Measurements from ENCODE around the gene LARP4B.

The LARP4B gene

DNA sequence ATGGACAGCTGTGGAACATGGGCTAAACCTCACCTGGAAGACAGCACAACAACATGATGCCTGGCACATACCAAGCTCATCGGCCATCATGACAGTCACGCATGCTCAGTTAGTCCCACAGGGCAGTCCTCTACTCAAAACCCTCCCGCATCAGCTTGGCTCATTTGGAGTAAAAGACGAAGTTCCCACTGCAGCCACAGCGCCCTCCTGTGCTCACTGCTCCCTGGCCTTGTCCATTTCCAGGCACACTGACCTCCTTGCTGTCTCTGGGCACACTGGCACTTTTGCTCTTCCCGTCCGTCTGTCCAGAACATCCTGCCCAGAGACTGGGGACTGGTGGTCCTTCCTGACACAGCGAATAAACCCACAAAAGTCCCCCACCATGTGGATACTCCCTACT is 66.2 kb downstream of the LARP4B start:
- no peak for DNase-seq

DNA sequence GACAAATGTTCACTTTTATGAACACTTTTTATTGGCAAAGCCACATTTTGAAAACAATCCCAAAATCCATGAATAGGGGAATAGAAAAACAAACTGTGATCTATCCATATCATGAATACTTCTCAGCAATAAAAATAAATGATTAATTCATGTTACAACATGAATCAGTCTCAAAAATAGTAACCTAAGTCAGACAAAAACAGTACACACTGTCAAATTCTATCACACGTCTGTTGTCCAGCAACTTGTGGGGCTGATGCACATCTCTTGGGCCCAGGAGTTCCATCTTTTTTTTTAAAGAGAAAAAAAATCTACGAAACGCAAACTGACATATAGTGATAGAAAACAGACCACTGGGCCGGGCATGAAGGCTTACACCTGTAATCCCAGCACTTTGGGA is 71.0 kb downstream of the LARP4B start:
- no peak for DNase-seq

DNA sequence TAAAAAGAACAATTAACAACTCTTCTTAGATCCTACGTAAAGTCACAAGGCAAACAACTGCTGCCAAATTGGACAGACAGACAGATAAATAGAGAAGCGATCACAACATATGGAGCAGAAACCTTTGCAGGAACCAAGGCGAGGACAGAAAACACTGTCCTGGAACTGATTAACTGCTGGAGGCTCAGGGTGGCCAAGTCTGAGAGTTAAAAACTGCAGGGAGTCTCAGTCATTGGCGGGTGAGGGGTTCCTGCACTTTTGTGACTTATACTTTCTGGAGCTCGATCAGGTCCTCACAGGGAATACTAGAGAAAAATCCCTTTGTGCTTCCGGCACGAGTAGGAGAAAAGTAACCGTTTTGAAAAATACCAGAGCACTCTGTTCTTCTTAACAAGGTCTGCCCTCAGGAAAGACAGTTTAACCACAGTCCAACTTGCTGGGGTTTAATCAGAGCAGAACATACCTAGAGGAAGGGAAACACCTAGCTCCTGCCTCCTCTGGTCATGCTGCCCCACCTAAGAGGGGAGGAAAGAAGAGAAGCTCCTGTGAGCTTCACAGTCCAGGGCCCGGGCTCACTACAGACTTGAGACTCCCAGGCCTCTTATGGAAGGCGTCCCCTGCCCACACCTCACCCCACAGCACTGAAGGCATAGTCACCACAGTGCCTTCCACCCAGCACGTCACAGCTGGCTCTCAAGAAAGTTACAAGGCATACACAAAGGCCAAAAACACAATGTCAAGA is 74.9 kb downstream of the LARP4B start:
- DNase-seq = no peak

DNA sequence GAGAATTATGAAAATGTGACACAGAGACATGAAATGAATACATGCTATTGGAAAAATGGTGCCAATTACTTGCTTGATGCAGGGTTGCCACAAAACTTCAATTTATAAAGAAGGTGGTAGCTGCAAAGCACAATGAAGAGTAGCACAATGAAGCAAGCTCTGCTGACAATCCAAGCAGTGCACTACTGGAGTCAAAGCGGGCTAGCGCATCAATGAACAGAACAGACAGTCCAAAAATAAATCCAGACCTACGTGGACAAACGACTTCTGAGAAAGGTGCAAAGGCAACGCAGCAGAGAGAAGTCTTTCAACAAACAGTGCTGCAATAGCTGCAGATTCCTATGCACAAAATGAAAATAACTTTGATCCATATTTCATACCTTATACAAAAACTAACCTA is 75.8 kb downstream of the LARP4B start:
- no peak for DNase-seq

DNA sequence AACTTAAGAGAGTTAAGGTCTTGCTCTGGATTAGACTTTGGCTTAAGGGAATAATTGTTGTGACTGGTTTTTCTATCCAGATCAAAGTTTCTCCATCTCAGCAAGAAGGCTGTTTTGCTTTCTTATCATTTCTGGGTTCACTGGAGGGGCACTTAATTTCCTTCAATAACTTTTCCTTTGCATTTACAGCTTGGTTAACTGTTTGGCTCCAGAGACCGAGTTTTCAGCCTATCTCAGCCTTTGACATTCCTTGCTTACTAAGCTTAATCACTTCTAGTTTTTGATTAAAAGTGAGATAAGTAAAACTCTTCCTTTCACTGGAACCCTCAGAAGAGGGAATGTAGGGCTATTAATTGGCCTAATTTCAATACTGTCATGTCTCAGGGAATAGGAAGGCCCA is 76.4 kb downstream of the LARP4B start:
- no peak for DNase-seq

DNA sequence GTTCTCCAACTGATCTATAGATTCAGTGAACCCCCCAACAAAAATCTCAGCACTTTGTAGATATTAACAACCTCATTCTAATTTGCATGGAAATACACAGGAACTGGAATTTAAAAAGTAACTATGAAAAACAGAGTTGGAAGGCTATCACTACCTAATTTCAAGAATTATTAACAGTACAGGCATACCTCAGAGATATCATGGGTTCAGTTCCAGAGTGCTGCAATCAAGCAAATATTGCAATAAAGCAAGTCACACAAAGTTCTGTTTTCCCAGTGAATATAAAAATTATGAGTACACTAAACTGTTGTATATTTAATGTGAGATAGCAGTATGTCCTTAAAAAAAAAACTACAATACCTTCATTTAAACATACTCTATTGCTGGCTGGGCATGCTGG is 78.5 kb downstream of the LARP4B start:
- no peak for DNase-seq

DNA sequence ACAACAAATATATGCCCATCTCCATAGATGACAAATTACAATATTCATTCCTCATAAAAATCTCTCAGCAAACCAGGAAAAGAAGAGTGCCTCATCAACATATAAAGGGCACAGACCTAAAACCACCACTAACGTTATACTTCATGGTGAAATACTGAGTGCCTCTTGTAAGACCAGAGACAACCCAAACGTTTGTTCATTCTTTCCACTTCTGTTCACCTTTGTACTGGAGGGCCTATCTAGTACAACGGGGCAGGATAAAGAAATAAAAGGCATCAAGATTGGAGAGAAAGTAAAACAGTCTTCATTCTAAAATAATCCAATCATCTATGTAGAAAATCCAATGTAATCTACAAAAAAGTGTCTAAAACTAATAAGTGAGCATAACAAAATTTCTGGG is 79.1 kb downstream of the LARP4B start:
- no peak for DNase-seq

DNA sequence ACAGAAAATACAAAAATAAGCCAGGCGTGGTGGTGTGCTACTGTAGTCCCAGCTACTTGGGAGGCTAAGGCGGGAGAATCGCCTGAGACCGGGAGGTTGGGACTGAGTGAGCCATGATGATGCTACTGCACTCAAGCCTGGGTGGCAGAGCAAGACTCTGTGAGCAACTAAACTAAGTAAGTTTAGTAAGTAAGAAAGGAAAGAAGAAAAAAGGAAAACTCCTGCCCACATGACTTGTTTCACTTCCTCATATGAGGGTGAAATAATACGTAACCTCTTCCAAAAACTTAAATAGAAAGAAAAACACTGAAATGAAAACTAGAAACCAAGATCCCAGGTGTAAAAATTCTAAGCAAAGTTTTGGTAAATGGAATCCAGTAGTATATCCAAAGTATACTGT is 79.6 kb downstream of the LARP4B start:
- no peak for DNase-seq

DNA sequence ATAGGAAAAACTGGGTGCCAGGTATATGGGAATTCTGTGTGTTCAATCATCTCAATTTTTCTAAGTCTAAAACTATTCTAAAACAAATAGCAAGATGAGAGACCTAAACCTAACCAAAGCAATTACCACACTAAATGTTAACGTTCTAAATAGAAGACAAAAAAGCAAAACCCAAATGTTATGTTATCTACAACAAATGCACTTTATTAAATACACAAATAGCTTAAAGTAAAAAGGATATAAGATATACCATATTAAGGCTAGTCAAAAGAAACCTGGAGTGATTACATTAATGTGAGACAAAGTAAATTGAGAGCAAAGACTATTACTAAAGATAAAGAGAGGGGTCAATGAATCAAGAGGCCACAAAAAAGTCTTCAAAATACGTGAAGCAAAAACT is 81.4 kb downstream of the LARP4B start:
- DNase-seq = no peak

DNA sequence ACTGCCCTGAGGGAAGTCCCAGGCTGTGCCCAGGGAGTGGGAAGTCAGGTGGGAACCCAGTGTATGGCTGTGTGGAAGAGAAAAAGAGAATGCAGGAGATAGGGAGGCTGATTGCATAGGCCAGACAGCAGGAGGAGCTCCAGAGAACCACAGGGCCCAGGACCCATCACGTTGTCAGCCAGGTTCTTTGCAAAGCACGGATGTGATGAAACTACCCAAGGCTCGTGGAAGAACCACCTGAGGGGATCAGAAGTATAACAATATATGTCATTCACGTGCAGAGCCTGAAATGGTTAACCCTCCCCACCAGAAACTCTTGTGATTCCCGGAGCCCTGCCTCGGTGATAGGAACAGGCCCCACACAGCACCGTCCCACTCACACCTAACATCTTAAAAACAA is 83.6 kb downstream of the LARP4B start:
- DNase-seq = no peak

DNA sequence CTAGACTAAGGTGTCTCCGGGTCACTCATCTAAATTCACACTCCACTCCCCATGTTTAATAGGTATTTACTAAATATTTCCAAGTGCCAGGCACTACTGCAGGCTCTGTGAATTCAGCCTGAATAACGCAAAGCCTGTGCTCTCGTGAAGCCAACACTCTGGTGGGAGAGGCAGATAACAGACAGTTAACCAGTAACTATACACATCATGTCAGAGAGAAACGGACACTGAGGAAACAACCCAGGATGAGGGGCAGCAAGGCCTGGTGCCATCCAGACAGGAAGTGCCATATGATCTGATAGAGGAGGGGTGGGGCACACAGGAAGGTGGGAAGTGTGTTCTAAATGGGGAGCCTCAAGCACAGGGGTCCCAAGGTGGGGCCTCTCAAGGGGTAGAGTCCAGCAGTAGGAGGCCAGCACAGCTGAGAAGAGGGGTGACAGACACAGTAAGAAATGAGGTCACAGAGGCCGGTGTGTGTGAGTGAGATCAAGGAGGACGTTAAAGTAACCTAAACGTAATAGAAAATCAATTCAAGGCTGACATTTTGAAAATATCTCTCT is 85.3 kb downstream of the LARP4B start:
- DNase-seq = no peak

DNA sequence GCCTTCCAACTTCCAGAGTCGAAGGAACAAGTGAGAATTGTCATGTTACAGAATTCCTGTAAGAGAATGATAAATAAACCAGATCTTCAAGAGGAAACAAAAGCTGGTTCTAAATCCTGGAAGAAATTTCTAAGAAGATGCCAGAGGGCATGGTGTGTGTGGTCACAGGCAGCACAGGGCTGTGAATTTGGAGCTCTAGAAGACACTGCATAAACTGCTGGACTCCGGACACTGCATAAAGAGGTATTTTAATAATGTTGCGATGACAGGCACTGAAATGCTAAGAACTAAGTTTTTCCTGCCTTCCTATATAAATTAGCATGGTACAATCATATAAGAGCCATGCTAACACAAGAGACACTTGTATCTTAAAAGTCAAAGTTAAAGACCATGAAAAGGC is 86.0 kb downstream of the LARP4B start:
- no peak for DNase-seq

DNA sequence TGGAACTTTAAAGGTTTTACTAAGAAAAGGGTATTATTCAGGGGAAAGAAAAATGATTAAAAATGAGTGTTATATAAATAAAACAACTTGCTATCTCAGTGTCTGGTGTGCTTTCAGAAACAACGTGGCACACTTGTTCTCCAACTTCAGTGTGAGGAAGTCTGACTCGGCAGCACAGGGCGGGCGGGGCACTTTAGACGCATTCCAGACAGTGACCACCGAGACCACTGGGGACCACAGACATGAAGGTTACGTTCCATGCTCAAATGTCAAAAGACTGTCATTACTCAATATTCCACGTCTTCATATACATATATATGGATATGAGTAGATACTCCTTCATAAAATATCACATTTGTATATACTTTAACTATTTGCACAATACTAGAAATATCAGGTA is 87.0 kb downstream of the LARP4B start:
- no peak for DNase-seq

DNA sequence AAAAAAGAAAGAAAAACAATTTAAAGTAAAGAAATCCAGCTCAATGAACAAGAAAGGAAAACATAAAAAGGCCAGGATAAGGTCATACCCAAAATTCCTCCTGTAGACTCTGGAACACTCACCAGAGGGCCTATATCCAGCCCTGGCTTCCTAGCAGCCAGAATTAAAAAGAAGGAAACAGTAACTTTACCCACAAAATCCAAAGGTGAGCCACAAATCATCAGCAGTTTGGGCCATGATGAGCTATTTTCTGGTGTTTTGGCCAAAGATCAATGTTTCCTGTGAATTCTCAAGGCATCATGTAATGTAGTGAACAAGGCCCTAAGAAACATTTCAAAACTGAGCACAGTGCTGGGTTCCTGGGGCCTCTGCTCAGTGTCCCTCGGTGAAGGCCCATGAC is 87.8 kb downstream of the LARP4B start:
- DNase-seq = no peak

DNA sequence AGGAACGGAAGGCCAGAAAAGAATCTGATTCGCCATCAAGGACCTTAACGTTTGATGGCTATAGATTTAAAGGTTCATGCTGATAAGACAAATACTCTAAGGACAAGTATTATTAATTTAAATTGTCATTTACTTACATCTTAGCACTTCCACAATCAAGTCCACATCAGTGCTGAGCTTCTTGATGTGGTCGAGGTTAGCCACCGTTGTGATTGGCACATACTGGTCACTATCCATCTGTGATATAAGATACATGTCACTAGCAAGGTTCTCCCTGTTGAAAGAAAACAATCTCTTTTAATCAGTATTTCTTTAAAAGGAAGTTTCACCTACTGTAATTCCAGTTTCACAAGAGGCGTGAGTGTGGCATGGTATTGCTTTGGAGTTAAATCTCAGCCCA is 88.7 kb downstream of the LARP4B start:
- DNase-seq = no peak

DNA sequence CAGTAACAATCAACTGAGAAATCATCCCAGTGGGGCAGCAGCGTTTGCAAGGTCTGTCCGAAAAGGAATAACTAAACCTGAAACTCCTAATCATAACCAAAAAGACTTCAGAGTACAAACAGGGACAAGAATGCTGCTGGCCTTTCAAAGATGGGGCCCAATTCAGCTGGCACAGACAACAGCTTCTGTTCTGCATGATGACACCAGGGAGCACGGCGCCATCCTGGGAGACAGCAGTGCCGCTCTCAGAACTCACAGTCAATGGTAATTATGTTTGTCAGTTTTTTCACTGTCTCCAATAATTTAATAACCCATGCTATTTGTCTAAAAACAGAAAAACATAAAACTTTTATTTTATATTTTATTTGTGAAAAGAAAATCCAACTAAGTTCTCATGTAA is 90.0 kb downstream of the LARP4B start:
- no peak for DNase-seq

DNA sequence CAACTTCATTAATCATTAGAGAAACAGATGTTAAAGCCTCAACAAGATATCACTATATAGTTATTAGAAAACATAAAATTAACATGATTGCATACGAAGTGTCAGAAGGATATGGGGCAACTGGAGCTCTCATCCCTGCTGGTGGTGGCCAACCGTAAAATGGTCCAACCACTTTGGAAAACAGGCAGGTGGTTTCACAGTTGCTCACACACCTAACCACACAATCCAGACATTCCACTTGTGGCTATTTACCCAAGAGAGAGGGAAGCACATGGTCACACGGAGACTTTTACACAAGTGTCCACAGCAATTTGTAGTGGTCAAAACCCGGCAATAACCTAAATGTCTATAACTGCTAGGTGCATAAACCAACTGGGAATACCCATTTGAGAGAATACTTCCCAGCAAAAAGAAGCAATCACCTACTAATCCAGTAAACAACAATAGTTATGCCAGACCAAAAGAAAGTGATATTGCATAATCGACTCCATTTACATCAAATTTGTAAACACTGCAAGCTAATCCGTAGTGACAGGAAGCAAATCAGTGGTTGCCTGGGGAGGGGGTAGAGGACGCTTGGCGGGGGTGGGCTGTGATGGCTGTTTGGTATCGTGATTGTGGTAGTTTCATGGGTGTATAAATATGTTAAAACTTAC is 91.8 kb downstream of the LARP4B start:
- DNase-seq = no peak

DNA sequence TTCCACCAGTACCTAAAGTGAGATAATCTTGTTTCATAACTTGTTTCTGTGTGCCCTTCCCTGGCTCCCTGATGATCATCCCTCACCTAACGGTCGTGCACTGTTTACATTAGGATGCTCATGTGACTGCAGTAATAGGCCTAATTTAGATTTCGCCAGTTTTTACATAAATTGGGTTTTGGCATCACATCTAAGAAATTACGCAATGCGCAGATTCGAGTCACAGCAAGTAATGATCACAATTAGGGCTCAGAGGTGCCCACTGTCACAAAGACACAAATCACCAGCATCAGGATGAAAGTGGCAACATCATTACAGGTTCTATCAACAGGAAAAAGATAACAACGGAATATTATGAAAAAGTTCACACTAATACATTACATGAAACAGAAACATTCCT is 94.7 kb downstream of the LARP4B start:
- no peak for DNase-seq

DNA sequence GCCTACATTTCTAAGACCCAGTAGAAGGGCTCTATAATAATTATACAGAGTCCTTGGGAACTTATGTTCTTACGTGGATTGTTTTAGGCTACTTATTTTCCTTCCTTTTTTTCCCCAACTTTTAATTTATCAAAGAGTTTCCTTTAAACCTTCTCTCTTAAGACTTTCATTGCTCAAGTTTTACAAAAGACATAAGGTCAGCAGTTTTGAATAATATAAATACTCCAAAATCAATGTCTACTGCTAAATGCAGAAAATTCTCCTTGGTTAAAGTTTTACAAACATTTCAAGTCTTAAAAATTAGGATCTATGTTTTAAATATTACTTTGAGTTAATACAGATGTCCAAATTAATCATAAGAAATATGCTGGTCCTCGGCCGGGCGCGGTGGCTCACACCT is 97.0 kb downstream of the LARP4B start:
- DNase-seq = no peak

DNA sequence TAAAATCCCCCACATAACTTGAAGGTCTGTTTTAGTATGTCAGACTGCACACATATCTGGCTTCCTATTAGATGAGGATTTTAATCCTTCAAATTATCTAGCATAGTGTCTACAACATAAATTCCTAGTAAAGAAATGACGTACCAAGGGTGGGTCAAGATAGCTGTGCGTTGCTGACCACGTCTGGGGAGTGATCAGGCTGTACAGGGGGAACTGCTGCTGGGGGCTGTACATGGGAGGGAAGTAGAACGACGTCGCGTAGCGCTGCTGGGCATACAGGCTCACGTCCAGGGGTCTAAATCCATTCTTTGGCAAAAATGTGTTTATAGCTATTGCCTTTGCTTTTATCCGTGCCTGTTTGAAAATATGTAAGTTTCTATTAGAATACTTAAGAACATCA is 102.3 kb downstream of the LARP4B start:
- no peak for DNase-seq

DNA sequence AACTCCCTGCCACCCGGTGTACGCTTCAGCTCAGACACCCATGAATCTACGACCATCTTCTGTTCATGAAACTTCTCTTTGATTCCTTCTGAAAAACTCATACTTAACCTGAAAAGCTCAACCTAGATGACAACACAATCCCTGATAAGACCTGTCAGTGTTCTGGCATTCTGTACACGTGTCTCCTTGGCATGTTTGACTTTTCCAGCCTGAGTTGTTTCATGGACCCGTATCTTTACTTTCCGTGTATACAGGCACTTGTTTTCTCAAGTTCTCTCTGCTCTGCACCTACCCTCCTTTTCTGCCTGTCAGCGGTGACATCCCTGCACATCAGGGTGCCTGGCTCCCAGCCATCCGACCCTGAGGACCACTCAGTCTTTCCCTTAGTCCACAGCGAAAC is 103.3 kb downstream of the LARP4B start:
- no peak for DNase-seq

DNA sequence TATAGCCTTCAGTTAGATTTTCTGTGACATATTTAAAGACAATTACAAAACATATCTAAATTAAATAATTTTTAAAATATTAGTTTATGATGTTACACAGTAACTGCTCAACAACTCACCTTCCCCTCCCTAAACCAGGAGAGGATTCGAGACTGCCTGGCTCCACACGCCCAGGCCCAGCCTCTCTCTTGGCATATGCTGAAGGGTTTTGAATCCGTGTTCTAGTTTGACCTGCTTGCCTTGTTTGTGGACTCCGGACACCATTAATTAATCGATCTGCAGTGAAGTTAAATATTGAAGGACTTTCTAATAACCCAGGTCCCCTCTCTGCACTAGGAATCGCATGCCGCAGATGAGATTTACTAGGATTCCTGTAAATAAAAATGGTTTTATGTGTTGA is 106.6 kb downstream of the LARP4B start:
- DNase-seq = no peak

DNA sequence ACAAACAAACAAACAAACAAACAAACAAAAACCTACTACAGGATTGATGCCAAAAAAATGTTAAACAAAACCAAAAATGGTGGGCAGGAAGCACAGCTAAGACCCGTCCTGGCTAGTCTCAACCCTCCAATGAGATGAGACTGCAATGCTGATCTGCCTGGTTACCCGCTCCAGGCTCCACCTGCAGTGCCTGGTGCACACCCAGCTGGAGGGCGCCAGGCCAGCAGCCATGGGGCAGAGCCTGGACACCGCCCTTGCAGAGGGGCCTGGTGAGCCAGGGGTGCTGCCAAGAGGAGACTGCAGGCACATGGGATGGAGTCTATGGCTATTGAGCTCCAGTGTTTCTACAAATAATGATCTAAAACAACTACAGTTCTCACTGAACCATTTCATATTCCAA is 107.0 kb downstream of the LARP4B start:
- DNase-seq = no peak

DNA sequence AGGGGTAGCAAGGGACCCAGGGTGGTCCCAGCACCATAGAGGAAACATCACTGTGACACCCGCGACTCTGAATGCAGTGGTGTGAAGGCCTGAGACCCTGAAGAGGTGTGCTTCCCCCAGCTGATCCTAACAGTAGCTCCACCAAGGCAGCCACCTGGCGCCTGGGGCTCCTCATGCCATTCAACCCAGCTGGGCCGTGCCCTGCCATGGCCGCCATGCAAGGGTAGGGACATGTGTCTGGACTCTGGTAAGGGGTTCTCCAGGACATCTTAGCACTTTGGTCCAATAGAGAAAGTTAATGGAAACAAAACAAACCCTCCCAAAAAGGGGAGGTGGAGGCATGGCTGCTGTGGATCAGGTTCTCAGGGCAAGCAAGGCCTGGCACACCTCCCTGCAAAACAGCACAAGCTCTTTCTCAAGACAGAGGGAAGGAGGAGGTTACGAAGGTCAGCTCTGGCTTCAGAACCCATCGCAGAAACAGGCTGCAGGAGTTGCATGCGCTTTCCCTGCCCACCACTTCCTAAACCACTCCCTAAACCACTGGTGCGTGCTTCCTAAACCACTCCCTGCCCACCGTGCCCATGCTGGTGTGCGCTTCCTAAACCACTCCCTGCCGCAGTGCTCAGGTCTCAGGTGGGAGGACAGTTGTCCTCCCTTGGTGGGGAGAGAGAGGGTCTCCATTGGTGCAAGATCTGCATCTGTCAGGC is 108.7 kb downstream of the LARP4B start:
- no peak for DNase-seq

All from NCI-H82 (cell line).